Measurements from ENCODE around the gene GPR22. TPM values are rescaled to one million over a fixed set of nuclear protein-coding genes. Genes with fewer than 3 reads are reported as not detected.

GPR22 gene
- total RNA-seq, 1 donor from 2014 or later: not detected

DNA sequence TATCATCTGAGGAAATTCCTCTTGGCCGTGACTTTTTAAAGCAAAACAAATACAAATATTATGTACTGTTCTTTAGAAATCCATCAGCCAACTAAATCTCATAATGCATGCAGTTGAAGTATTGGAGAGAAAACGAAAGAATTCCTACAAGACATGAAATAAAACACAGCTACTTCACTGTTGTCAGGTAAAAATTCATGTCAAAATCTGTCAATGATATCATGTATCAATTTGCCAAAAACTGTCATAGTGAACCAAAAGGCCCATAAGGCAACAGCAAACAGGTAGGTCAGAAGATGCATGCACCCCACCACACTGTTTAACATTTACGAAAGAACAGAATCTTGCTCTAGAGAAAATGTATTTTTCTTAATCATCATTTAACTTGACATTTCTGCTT lies 2.3 kb downstream of the GPR22 start:
- DNase-seq (ENCODE audit: low read depth): no peak
- TF ChIP-seq, protein P1, sequence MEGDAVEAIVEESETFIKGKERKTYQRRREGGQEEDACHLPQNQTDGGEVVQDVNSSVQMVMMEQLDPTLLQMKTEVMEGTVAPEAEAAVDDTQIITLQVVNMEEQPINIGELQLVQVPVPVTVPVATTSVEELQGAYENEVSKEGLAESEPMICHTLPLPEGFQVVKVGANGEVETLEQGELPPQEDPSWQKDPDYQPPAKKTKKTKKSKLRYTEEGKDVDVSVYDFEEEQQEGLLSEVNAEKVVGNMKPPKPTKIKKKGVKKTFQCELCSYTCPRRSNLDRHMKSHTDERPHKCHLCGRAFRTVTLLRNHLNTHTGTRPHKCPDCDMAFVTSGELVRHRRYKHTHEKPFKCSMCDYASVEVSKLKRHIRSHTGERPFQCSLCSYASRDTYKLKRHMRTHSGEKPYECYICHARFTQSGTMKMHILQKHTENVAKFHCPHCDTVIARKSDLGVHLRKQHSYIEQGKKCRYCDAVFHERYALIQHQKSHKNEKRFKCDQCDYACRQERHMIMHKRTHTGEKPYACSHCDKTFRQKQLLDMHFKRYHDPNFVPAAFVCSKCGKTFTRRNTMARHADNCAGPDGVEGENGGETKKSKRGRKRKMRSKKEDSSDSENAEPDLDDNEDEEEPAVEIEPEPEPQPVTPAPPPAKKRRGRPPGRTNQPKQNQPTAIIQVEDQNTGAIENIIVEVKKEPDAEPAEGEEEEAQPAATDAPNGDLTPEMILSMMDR (conservative IDR thresholded peaks at IDR 0.05; ENCODE audit: low read depth, low read length): no peak

DNA sequence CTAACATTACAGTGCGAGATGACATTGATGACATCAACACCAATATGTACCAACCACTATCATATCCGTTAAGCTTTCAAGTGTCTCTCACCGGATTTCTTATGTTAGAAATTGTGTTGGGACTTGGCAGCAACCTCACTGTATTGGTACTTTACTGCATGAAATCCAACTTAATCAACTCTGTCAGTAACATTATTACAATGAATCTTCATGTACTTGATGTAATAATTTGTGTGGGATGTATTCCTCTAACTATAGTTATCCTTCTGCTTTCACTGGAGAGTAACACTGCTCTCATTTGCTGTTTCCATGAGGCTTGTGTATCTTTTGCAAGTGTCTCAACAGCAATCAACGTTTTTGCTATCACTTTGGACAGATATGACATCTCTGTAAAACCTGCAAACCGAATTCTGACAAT lies 4.3 kb downstream of the GPR22 start:
- DNase-seq (ENCODE audit: low read depth): no peak
- no peak overlapping the region for H3K4me3 ChIP-seq (ENCODE audit: low read depth, low read length)
- TF ChIP-seq, protein P1 (conservative IDR thresholded peaks at IDR 0.05; ENCODE audit: low read depth, low read length): no peak

More for the DNA sequence above, 2.3 kb downstream of the GPR22 start:
- H3K4me3 ChIP-seq (ENCODE audit: low read depth, low read length): no peak overlapping the region

DNA sequence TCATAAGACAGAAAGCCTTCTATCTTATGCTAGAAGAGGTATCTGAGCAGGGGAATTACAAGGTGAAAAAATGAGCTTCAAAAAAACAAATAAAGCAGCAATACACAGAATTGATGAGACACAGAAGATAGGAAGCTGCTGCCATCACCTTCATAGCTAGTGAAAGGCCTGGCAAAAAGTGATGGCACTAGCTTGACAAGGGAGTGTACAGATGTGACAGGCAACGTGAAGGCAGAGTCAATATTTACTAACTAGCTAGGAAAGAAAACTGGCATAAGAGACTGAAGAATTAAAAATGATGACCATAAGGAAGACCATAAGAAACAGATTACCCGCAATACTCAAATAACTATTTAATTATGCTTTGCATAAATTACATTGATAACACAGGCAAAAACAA lies 9.4 kb downstream of the GPR22 start:
- DNase-seq (ENCODE audit: low read depth): no peak
- TF ChIP-seq, protein P1 (conservative IDR thresholded peaks at IDR 0.05; ENCODE audit: low read depth, low read length): no peak
- H3K4me3 ChIP-seq (ENCODE audit: low read depth, low read length): no peak overlapping the region

DNA sequence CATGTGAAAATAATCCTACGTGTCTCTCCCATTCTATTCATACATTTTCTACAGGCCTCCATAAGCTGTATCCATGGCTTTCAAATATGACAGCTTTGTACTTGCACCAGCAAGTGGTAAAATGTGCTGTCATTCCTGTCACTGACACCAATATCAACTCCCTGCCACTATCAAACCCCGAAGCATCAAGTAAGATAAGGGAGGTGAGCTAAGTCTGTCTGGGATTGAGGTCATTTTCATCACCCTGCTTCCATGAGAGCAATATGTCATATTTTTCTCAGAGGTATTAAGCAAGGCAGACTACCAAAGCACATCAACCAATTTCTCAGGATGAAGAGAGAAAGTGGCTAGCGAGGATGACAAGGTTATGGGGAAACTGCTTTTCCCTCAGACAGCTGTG lies 11.1 kb downstream of the GPR22 start:
- no peak overlapping the region for H3K4me3 ChIP-seq (ENCODE audit: low read depth, low read length)
- TF ChIP-seq, protein P1 (conservative IDR thresholded peaks at IDR 0.05; ENCODE audit: low read depth, low read length): no peak
- DNase-seq (ENCODE audit: low read depth): no peak

DNA sequence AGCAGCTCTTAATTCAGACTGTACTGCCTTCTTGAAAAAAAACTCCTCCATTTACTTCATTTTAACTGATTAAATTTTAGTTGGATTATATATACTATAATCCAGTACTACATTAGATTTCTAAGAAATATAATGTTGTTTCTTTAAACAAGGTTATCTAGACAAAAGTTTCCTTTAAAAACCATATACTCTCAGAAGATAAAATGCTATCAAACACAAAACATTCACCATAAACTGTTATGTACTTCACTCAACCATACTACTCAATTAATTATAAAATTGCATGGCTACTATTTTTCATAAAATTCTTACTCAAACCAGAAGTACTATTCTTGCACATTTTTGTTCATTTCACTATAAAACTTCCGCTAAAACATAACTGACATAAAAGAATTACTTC lies 12.7 kb downstream of the GPR22 start:
- no peak for DNase-seq (ENCODE audit: low read depth)
- no peak overlapping the region for H3K4me3 ChIP-seq (ENCODE audit: low read depth, low read length)
- TF ChIP-seq, protein P1 (conservative IDR thresholded peaks at IDR 0.05; ENCODE audit: low read depth, low read length): no peak

DNA sequence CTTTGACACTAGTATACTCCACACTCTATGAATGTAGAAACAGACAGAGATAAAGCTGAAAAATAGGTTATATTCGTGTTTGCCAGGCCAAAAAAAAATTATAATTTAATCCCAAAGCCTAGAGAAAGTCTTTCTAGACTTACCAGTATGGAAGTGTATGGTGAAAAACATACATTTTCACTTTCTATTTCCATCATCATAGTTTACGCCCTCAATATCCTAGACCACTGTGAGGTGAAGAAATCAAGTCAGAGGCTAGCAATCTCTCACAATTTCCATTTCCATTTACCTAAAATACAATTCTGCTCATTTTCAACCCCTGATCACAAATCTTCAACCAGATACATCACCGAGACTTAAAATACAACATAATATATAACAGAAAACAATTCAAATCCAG lies 16.2 kb downstream of the GPR22 start:
- H3K4me3 ChIP-seq (ENCODE audit: low read depth, low read length): no peak overlapping the region
- DNase-seq (ENCODE audit: low read depth): no peak
- TF ChIP-seq, protein P1 (conservative IDR thresholded peaks at IDR 0.05; ENCODE audit: low read depth, low read length): no peak

DNA sequence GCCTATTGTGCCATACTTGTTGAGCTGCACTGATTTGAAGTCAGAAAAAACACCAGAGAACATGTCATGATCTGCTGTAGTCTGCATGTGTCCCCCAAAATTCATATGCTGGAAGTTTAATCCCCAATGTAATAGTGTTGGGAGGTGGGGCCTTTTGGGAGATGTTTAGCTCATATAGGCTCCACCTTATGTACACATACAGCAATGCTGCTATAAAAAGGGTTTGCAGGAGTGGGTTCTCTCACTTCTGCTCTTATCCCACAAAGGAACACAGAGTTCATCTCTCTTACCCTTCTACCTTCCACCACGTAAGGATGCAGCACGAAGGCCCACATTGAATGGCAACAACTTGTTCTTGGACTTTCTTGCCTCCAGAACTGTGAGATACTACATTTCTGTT lies 23.0 kb downstream of the GPR22 start:
- no peak for DNase-seq (ENCODE audit: low read depth)
- no peak overlapping the region for H3K4me3 ChIP-seq (ENCODE audit: low read depth, low read length)
- TF ChIP-seq, protein P1 (conservative IDR thresholded peaks at IDR 0.05; ENCODE audit: low read depth, low read length): no peak

Measured in epithelial cell of proximal tubule (primary cell).